MM.1S (cell line): ENCODE measurements around the gene COL21A1.

Experiments
- DNase-seq: peaks from one replicate; pipeline ENCODE4 v3.0.0-alpha.2; 2015
- H2AFZ ChIP-seq: fragments of 300-600 bp; sonication (generic); 2 replicates; pipeline ENCODE4 v1.6.0; 2016; ENCODE audit warnings: antibody characterized with exemption, low read length
- H3F3A ChIP-seq: fragments of 300-600 bp; sonication (generic); 2 replicates; pipeline ENCODE4 v1.6.1; 2016; ENCODE audit warnings: mild to moderate bottlenecking, antibody characterized with exemption, low read length, moderate library complexity, mixed read lengths; ENCODE audit not compliant: insufficient read depth
- H3K27ac ChIP-seq: fragments of 300-600 bp; sonication (generic); 2 replicates; pipeline ENCODE4 v1.5.1; 2016; ENCODE audit warnings: mild to moderate bottlenecking, low read length
- H3K27me3 ChIP-seq: fragments of 300-600 bp; sonication (generic); replicated peaks from 2 replicates; pipeline ENCODE4 v1.6.0; 2016; ENCODE audit warnings: low read length; ENCODE audit not compliant: insufficient read depth
- H3K36me3 ChIP-seq: fragments of 300-600 bp; sonication (generic); replicated peaks from 2 replicates; pipeline ENCODE4 v1.6.1; 2016; ENCODE audit warnings: mild to moderate bottlenecking, low read length, mixed read lengths; ENCODE audit not compliant: insufficient read depth
- H3K4me1 ChIP-seq: fragments of 300-600 bp; sonication (generic); 2 replicates; pipeline ENCODE4 v1.6.1; 2016; ENCODE audit warnings: low read length, mixed read lengths
- H3K4me2 ChIP-seq: fragments of 300-600 bp; sonication (generic); 2 replicates; pipeline ENCODE4 v1.6.0; 2016; ENCODE audit warnings: low read depth, low read length
- H3K4me3 ChIP-seq: fragments of 300-600 bp; sonication (generic); 2 replicates; pipeline ENCODE4 v1.5.1; 2016; ENCODE audit warnings: low read length, mixed read lengths
- H3K79me2 ChIP-seq: fragments of 300-600 bp; sonication (generic); 2 replicates; pipeline ENCODE4 v1.6.1; 2016; ENCODE audit warnings: mixed run types, low read length, mixed read lengths
- H3K9ac ChIP-seq: fragments of 300-600 bp; sonication (generic); 2 replicates; pipeline ENCODE4 v1.6.1; 2016; ENCODE audit warnings: low read length, mixed read lengths
- H3K9me2 ChIP-seq: fragments of 300-600 bp; sonication (generic); replicated peaks from 2 replicates; pipeline ENCODE4 v1.6.1; 2016; ENCODE audit warnings: mild to moderate bottlenecking, low read length, mixed read lengths; ENCODE audit not compliant: insufficient read depth
- H3K9me3 ChIP-seq: fragments of 300-600 bp; sonication (generic); replicated peaks from 2 replicates; pipeline ENCODE4 v1.6.1; 2016; ENCODE audit warnings: mild to moderate bottlenecking, low read length, mixed read lengths; ENCODE audit not compliant: insufficient read depth
- H4K20me1 ChIP-seq: fragments of 300-600 bp; sonication (generic); 2 replicates; pipeline ENCODE4 v1.6.1; 2016; ENCODE audit warnings: mild to moderate bottlenecking, low read length, moderate library complexity, mixed read lengths; ENCODE audit not compliant: insufficient read depth
- EZH2 ChIP-seq: fragments of 300-600 bp; sonication (generic); optimal IDR thresholded peaks from 2 replicates; pipeline ENCODE3; 2017; ENCODE audit warnings: low read depth, mild to moderate bottlenecking, antibody characterized with exemption, low read length, mixed read lengths
- EZH2phosphoT487 ChIP-seq: fragments of 300-600 bp; sonication (generic); IDR thresholded peaks from 2 replicates; pipeline ENCODE4 v1.6.1; 2018; ENCODE audit warnings: antibody characterized with exemption, low read length
- TF ChIP-seq, protein P1 (sequence below): fragments of 300-600 bp; sonication (generic); IDR thresholded peaks from 2 replicates; pipeline ENCODE4 v1.5.1; 2016; ENCODE audit warnings: antibody characterized with exemption, low read length, mixed read lengths

COL21A1 gene

DNA sequence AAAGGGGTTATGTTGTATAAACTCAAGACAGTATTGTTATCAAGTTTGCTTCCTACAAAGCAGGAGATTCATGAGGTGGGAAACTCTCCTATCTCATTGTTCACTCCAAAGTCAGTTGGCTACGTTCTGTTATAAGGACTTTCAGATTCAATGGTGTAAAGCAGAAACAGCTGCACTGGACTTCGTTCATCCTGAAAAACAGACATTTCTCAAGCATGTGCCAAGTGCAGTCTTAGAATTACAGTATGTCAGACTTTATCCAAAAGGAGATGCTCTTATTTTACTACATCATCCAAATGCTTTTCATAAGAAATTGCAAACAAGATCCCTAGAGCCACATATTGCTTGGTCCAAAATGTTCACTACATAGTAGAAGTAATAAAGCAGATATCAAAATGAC lies 14.9 kb downstream of the COL21A1 start:
- Histone ChIP-seq H3K4me2 (no peak overlapping the region), H3K9me2 (no peaks in the 10 kb centered on the region), H4K20me1 (no peaks in the 10 kb centered on the region), H3K27ac (no peak overlapping the region), H3K27me3 (no peaks in the 10 kb centered on the region), H3K4me3 (no peak overlapping the region), H3K36me3 (no peaks in the 10 kb centered on the region), H3K9ac (no peak overlapping the region), H3K4me1 (no peaks in the 10 kb centered on the region), H3K9me3 (no peaks in the 10 kb centered on the region), H2AFZ (no peak overlapping the region), H3F3A (no peaks in the 10 kb centered on the region), H3K79me2 (no peaks in the 10 kb centered on the region)
- TF ChIP-seq EZH2 (no peak), EZH2phosphoT487 (no peak)
- TF ChIP-seq, protein P1, sequence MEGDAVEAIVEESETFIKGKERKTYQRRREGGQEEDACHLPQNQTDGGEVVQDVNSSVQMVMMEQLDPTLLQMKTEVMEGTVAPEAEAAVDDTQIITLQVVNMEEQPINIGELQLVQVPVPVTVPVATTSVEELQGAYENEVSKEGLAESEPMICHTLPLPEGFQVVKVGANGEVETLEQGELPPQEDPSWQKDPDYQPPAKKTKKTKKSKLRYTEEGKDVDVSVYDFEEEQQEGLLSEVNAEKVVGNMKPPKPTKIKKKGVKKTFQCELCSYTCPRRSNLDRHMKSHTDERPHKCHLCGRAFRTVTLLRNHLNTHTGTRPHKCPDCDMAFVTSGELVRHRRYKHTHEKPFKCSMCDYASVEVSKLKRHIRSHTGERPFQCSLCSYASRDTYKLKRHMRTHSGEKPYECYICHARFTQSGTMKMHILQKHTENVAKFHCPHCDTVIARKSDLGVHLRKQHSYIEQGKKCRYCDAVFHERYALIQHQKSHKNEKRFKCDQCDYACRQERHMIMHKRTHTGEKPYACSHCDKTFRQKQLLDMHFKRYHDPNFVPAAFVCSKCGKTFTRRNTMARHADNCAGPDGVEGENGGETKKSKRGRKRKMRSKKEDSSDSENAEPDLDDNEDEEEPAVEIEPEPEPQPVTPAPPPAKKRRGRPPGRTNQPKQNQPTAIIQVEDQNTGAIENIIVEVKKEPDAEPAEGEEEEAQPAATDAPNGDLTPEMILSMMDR, result no peak
- no peak for DNase-seq

DNA sequence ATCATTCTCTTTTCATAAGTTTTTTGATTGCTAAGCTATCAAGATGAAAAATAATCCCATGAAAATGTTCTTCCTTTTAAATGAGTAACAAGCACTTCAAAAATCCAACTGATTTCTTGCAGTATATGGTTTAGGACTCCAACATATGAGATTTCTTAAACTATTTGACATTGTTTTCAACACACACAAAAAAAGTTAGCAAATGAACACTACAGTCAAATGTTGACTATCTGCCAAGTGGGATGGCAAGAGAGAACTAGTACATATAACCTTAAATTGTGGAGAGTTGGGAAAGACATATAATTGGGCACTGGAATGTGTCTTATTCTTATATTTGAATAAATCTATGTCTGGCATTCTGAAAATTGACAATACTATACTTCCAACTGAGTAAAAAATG lies 15.6 kb downstream of the COL21A1 start:
- Histone ChIP-seq H3K9ac (no peak overlapping the region), H4K20me1 (no peaks in the 10 kb centered on the region), H3K4me1 (no peaks in the 10 kb centered on the region), H3F3A (no peaks in the 10 kb centered on the region), H3K9me3 (no peaks in the 10 kb centered on the region), H3K36me3 (no peaks in the 10 kb centered on the region), H3K27me3 (no peaks in the 10 kb centered on the region), H3K79me2 (no peaks in the 10 kb centered on the region), H3K4me3 (no peak overlapping the region), H3K4me2 (no peak overlapping the region), H2AFZ (no peak overlapping the region), H3K27ac (no peak overlapping the region), H3K9me2 (no peaks in the 10 kb centered on the region)
- DNase-seq, result no peak
- TF ChIP-seq EZH2phosphoT487, result no peak
- no peak for TF ChIP-seq EZH2
- TF ChIP-seq, protein P1, result no peak

DNA sequence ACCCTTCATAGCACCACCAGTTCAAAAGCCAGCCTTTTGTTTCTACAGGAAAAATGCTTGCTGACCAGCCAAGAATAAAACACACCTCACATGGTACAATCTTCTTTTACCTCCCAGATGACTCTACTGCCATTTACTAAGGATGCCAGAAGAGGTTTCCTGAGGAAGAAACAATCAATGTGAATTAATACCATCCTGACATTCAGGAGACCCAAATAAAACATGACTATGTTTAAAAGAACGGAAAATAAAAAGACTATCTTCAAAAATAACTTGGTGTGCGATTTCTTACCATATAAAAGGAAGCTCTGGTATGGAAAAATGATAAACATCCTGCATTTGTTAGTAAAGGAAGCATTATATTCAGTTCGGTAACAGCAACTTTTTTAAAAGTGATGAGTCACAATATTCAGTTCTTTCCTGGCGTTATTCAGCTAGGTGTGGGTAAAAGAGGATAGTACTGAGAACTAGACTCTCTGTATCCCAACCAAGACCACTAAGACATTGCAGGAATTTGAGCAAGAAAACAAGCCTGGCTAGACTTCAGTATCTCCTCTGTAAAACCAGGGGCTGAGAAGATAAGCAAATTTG lies 16.3 kb downstream of the COL21A1 start:
- no peak overlapping the region for H3K4me3 ChIP-seq
- no peaks in the 10 kb centered on the region for H3K4me1 ChIP-seq
- no peaks in the 10 kb centered on the region for H3K27me3 ChIP-seq
- no peak overlapping the region for H2AFZ ChIP-seq
- no peak for DNase-seq
- H3K36me3 ChIP-seq, result no peaks in the 10 kb centered on the region
- no peak overlapping the region for H3K27ac ChIP-seq
- H3K9me2 ChIP-seq, result no peaks in the 10 kb centered on the region
- no peak overlapping the region for H3K4me2 ChIP-seq
- no peaks in the 10 kb centered on the region for H3K9me3 ChIP-seq
- TF ChIP-seq EZH2phosphoT487, result no peak
- H3K9ac ChIP-seq, result no peak overlapping the region
- no peaks in the 10 kb centered on the region for H4K20me1 ChIP-seq
- no peaks in the 10 kb centered on the region for H3K79me2 ChIP-seq
- no peaks in the 10 kb centered on the region for H3F3A ChIP-seq

DNA sequence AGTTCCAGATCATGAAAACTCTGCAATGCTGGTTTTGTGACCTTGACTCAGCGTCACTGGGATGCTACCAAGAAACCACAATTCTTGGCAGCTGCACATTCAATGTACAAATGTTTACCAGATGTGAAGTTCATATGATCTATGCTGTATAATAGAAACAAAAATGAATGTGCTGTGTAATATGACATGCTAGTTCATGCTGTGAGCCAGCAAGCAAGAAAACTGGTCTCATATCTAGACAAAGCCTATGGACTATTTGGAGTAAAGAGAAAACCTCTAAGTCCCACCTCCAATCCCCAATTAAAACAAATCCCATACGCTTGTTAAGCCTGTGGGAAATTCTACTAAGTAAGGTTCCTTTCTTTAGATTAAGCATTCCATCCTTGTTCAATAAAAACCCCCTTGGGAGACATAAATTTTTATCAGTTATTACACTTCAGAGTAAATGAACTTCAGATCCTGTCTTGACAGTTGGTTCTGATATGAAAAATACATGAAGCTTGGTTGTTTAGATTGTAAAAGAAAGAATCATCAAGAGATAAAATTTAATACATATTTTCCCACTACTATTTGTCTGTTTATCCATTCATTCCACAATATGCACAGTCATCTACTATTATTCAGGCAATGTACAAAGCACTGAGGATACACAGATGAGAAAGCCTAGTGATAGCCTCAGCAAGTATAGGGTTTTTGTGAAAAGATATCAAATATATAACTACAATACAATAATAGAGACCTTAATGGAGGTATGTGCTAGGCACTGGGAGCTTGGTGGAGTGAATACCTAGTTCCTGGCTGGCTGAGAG lies 20.1 kb downstream of the COL21A1 start:
- Histone ChIP-seq H3K9ac (no peak overlapping the region), H3K4me3 (no peak overlapping the region), H3K36me3 (no peaks in the 10 kb centered on the region), H2AFZ (no peak overlapping the region), H4K20me1 (no peaks in the 10 kb centered on the region), H3K79me2 (no peaks in the 10 kb centered on the region), H3K4me2 (no peak overlapping the region), H3F3A (no peaks in the 10 kb centered on the region), H3K27me3 (no peaks in the 10 kb centered on the region), H3K9me3 (no peaks in the 10 kb centered on the region), H3K27ac (no peak overlapping the region), H3K9me2 (no peaks in the 10 kb centered on the region), H3K4me1 (no peaks in the 10 kb centered on the region)
- TF ChIP-seq, protein P1, result no peak
- no peak for TF ChIP-seq EZH2
- no peak for TF ChIP-seq EZH2phosphoT487
- no peak for DNase-seq
